Hematopoietic multipotent progenitor cell (in vitro differentiated cells): ENCODE data around the gene FHL2. TPM values are rescaled to one million over a fixed set of nuclear protein-coding genes. Genes with fewer than 3 reads are reported as not detected.
A peak's percentile ranks its signal among the peaks of the same experiment; 100 is the strongest.

Source experiments
- DNase-seq, 3 donors: peaks; one replicate each; pipeline ENCODE4 v3.0.0-alpha.2; 2011 to 2015; ENCODE audit warnings: low read depth in 2 of 3, low spot score in 2 of 3
- total RNA-seq: library from RNA; depleted of rRNA; stranded (reverse); fragments of >200 nt; gene quantifications from one replicate; pipeline ENCODE4 v1.2.3, GENCODE V29; 2012

The FHL2 gene, protein sequence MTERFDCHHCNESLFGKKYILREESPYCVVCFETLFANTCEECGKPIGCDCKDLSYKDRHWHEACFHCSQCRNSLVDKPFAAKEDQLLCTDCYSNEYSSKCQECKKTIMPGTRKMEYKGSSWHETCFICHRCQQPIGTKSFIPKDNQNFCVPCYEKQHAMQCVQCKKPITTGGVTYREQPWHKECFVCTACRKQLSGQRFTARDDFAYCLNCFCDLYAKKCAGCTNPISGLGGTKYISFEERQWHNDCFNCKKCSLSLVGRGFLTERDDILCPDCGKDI
- total RNA-seq = 31.8 TPM

DNA sequence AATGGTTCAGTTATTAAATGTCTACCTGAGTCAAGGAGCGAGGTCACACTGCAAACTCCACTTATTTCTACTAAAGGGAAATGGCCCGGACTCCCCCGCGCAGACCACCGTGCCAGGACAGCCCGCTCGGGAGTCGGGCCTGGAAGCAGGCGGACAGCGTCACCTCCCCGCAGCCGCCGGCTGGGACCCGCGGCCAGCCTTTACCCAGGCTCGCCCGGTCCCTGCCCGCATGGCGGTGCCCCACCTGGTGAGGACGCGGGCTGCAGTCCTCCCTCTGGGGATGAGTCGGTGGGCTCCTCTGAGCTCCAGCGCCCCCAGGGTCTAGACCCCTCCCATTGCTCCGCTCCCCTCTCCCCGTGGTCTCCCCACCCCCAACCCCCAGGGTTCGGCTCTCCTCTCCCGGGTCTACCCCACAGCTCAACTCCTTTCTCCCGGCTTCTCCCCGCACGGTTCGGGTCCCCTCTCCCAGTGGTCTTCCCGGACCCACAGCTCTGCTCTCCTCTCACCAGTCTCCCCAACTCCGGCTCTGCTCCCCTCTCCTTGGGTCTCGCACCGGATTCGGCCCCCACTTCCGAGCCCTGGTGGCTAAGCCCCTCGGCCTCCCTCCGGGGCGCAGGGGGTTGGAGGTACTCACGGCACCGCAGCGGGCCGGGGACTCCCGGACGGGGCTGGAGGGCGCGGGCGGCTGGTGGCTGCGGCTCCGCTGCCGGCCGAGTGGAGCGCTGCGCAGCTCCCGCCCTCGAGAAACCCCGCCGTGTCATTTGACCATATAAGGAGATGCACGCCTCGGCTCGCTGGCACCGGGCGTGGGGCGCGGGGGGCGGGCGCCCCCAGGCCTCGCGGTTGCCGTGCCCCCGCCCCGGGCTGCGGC lies at the start of gene FHL2:
Gene FHL2 (minus strand): TSS at position 716 of the 871 bp plus-strand sequence. CDS start 12,535 bp downstream, outside the sequence.
- DNase-seq = peak; percentile 36 to 81 (median 81)

DNA sequence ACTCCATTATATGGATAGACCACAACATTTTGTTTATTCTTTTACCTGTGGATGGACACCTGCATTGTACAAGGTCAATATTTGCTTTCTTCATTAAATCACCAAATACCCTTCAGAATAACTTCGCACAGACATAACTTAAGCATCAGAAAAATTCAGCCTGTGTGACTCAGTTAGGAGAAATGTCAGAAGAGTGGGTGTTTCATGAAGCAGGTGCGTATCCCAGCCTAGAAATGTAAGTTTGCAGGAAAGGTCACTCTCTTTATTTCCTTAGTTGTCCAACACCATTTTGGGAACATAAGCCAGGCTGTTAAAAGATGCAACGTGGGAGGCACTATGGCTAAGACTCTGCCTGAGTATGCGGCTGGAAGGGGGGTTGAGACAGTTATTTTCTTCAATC lies 48.6 kb upstream of the FHL2 start:
- DNase-seq = no peak

DNA sequence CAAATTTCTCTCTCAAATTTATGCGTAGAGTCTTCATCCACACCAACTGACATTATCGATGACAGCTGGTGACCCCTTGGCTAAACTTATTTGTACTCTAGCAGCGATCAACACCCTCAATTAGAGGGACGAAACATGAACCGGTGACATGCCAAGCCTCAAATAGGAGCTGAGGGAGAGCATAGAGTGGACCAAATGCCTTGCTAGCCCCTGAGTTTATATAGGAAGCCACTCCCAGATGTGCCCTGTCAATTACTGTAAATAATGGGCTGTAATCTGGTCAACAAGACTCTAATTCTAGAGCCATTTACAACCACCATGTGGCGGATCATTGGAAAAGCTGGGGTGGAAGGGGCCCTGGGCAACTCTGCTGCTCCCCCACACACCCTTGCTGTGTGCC lies 47.6 kb upstream of the FHL2 start:
- no peak for DNase-seq

DNA sequence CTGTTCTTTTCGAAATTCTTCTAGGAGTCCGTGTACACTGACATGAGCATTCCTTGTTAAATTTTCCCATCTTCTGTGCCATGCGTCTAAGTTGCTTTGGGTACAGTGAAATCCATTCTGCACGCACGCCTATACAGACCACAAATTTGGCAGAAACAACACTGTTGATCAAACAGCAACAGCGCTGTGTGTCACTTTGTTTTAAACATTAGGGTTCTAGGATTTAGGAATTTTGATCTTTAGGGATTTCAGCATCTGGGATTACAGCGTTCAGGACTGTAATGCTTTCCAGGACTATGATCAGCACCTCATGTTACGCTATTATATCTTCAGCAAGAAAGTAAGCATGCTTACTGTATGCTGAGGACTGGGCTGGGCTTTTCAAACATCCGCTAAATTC lies 47.1 kb upstream of the FHL2 start:
- DNase-seq = no peak

DNA sequence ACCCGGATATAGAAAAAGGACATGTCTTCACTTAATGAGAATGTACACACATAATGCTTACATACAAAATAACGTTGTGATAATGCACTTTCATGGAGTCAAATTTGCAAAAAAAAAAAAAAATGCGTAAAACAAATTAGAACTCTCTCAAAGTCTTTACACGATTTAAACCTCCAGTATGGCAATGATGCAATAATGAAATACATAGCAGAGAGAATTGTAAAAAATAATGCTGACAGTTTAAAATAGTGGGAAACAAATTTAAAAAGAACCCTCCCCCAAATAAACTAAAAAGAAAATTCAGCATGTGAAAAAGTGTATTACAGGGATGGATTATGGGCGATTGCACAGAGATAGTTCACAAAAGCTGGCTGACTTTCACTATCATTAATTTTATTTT lies 46.6 kb upstream of the FHL2 start:
- DNase-seq = no peak

DNA sequence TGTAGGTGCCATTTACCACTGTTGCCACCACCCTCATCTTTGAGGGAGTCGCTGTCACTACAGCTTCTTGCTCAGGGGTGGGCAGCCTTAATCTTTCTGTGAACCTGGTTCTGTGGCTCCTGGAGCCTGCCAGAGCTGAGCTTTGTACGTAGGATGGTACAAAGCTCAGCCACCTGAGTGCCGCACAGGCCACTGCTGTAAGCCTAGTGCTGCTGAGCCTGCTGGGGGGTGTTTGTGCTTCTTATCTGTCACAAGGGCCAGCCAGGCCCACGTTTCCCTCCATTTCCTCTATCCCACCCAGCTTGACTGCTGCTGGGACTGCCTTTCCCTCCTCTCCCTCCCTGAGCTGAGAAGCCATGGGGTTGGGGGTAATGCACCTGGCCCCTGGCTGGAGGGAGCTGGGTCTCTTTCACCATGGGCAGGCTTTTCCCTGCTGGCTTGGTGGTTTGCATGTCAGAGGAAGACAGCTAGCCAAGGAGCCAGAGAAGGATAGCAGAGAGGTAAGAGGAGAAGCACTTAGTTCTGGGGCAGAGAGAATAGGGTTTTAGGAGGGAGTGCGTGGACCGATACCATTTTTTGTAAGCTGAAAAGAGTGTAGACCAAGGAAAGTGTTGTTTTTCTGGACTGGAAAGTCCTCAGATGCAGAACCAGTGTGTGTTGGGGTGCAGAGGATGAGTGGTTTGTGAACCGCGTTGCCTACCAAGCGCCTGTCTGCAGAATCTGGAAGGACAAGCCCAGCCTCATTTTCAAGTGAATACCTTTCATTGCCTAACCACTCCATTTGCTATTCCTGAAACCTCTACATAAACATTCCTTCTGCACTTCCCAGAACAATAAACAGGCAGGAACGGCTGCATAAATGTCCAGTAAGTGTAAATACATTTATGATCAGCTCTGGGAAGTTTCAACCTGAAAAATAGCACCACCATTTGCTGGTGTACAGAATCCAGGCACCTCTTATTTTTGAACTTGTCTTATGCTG lies 45.1 kb upstream of the FHL2 start:
- no peak for DNase-seq

DNA sequence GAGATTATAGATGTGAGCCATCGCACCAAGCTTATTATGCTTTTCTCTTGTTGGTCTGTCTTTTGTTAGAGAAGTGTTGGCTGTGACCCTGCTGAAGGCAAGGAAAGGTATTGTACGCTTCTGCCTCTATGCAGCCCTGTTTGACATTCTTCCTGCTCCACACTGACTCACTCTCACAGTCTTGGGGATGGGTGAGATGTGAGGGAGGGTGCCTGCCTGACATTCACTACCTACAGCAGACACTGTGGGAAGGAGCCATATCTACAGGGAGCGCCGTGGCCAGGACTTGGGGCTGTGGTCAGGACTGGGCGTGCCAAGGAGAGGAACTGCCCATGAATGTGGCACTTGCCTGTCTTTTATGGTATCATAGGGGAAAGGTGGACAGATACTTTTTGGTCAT lies 43.9 kb upstream of the FHL2 start:
- no peak for DNase-seq

DNA sequence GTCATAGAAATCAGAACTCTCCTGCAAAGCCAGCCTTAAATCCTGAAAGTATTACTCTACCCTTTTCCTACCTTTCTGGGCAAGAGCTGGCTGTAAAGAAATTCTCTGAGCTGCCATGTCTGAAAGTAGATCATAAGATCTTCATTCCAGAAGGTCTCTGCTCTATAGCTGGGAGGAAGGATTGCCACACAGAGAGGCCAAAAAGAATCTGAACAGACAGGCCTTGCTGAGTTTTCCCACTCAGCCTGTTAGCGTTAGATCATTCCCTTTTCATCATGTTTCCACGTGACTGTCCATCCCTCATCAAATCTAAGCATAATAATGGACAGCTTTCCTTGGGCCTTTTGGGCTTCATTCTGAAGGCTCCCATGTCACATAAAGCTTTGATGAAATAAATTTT lies 43.2 kb upstream of the FHL2 start:
- no peak for DNase-seq

DNA sequence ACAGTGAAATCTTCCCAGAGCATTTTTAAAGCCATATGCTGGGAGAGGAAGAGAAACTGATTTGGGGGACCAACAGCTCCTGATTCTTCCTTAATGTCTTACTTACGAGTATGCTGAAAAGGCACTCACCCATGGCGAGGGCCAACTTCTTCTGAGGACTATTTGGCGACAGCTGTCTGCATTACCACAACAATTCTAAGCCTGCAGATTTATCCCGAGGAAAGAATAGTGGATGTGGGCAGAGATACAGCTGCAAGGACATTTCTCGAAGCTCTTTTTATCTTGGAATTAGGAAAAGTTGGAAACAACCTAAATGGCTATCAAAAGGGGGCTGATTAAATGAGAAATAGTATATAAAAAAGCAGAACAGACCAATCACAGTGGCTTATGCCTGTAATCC lies 40.3 kb upstream of the FHL2 start:
- no peak for DNase-seq

DNA sequence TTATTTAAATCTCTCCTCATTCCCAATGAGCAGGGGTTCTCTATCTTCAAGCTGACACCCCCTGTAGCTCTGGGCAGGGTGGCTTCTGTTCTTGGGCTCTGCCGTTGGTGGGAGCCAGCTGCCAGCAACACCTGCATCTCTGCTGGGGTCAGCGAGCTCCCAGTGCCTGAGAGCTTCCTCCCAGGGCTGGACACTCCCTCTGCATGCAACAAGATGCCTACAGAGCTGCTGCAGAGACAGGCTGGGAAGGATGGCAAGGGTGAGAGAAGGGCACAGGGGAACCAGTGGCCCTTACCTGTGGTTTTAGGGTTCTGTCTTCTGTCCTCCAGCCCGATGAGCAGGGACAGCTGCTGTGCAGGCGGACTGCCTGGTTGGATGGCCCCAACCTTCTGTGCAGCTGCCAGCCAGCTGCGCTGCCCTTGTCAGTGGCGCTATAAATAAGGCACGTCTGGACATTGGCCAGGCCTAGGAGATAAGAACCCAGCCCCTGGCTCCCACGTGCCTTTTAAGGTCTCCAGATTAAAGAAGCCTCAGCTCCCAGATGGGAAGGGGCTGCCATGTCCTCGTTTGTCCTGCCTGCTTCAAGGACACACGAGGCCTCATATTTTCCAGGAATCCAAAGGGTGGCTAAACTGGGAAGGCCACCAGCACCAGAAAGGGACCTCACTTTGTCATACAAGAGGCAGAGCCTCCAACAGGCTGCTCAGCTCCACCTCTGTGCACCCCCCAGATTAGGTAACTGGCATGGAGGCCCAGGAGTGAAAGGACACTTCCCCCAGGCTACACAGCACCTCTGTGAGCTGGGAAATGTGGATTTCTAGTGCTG lies 39.5 kb upstream of the FHL2 start:
- no peak for DNase-seq

DNA sequence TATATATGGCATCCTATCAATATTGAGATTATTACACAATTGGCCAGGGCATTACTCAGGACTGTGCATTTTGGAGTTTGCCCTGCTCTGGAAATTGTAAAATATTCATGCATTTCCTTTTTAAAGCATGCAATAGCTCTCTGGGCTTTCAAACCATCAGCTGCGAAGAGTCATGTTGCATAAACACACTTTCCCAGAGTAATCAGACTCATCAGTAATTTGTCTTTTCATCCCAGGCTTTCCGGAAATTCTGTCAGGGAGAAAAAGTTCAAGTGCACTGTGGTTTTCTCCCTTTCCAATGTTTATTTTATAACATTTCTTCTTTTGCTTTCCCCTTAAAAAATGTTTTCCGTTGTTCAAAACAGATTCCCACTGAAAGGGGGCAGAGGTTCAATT lies 38.9 kb upstream of the FHL2 start:
- DNase-seq = no peak

DNA sequence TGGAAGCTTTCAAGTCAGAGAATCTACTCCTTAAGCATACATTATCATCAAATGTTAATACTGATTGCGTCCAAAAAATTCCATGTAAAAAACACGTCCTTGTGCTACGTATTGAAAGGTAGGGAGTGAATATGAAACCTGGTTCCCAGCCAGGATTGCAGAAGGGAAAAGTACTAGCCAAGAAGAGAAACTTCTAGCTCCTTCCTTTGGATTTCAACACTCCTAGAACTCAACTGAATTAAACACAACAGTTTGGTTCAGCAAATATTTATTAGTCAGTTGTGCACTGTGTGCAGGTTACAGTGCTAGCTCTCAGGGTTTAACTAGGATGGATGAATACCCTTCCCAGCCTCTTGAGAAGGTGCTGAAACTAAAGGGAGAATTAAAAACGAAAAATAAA lies 33.9 kb upstream of the FHL2 start:
- DNase-seq = no peak

DNA sequence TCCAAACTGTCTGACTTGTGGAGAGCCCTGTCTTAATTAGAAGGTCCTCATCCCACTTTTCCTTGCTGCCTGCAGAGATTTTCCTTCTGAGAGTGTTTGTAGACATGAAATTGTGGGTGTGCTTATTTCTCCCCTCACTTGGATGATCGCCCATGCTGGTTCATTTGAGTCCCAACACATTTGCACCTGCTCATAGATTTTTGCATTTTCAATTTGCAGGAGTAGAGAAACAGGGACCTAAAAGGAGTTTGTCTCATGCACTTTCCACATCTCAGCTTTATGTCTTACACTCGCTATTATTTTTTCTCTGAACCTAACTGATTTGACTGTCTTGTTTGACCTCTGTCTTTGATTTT lies 33.2 kb upstream of the FHL2 start:
- no peak for DNase-seq

DNA sequence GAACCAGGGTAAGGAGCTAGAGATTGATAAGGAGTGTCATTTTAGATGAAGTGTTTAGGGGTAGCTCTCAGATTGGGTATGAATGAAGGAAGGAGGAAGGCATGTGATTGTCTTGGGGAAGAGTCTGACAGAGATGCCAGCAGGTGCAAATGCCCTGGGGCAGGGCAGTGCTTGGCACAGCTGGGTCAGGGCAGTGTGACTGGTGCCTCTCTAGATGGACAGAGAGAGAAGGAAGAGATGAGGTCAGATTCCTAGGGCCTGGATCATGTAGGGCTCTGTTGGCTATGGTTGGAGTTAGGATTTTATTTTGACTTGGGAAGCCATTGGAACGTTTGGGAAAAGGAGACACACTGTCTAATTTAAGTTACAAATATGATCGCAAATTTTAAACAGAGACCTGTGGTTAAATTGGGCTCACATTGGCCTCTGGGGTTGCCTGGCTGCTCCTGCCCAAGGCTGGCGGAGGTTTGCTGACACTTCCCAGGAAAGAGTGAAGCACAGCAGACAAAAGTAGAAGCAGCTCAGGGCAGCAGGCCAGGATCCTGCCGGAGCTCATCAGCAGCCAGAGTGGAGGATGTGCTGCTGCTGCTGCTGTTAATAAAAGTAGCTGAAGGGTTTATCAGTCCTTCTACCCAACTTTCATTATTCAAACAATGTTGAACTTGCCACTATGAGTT lies 32.7 kb upstream of the FHL2 start:
- DNase-seq = no peak

DNA sequence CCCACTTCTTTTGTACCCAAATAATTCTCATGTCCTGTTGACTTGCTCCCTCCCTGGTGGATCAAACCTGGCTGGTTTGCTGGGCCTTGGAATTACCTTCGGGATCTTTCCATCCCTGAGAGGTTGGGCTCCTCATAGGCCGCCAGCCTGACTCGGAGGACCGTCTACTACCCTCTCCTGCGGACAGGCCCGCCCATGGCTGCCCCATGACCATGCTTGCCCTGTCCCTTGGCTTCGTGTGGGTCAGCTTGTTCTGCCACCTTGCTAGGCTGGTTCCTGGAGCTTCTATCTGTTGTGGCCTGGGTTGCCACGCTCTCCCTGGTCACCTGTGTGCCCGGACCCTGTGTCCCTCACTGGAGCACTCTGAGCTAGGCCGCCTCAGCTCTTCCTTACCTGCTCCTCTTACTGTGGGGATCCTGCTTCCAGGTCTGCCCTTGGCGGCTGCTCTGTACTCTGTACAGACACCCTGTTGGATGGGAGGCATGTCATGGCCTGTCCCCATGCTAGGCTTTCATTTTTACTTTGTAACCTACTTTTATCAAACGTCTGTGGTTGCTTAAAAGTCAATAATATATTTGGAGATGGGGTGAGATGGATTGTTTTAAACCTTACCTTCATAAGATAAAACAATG lies 29.7 kb upstream of the FHL2 start:
- DNase-seq = no peak

DNA sequence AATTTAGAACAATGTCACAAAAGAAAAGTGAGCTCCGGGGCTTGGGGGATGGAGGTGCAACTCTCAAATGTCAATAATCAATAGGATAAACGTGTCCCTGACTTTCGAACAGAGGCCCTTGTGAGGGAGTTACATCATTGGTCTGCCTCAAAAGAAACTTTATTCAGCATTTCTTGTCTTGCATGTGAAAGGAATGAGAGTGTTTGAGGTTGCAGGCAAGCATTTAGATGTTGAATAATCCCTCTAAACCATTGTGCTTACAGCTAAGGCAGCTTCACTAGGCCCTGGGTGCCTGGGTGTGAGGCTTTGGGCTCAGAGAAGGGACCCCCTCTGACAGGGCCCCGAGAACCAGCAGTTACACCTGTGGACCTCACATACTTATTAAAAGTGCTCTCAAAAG lies 28.6 kb upstream of the FHL2 start:
- no peak for DNase-seq

DNA sequence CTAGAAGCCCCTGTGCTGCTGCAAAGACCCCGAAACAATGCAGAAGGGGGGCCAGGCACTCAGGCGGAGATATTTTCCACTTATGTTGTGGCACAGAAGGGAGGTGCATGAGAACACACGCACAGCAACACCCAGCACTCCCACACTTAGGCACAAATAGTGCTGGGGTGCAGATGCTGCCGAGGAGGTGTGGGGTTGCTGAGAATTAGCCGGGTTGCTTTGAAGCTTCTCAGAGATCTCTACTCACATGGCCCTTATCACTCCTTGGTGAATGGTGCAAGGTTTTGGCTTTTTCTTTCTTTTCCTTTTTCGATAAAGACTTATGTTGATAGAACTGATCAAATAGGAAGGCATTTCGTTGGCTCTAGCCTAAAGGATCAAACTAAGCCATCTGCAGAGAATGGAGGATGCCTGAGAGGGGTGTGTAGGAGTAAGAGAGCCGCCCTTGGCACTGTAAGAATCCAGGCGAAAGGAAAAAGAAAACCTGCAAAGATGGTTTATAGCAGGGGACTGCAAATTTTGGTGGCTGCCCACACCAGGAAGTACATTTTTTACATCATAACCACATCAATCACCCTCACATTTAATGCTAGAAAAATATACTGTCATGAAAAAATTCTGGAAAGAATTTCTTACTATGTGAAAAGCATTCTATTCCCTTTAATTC lies 27.9 kb upstream of the FHL2 start:
- peak in 1 of 3 donors; percentile 7 for DNase-seq

DNA sequence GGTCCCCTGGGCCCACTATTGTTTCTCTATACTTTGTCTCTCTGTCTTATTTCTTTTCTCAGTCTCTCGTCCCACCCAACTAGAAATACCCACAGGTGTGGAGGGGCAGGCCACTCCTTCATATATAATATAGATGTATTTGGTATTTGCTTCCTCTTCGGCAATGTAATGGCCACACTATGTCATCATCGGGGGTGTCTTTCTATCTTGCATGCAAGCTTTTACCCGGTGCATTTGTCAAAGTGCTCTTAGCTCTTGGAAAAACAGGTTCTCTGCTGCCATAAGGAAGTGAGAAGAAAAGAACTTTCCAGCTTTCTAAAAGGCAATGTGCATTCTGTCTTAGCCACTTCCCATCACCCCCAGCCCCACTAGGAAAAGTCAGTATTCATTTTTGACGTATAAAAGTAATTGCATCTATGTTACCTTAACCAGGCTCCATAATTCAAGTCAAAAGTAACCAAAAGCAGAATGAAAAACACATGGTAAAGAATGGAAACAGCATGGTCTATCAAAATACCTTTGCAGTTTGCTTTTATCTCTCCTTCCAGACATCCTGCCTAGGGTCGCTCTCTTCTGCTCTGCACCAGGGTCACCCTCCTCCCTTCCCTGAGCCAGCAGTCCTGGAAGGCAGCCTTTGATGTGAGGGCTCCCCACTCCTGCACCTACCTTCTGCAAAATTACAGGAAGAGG lies 27.2 kb upstream of the FHL2 start:
- DNase-seq = peak in 2 of 3 donors; percentile 67 to 82
